GM12878 (cell line): Measurements from ENCODE around the gene B4GALNT2. TPM values are rescaled to one million over a fixed set of nuclear protein-coding genes. Genes with fewer than 3 reads are reported as not detected.

Source experiments
- ATAC-seq: fragments of 200-7000 bp; cut with Tn5 transposase; 3 replicates; pipeline ENCODE4 v1.9.1; 2020; ENCODE audit warnings: mild to moderate bottlenecking, moderate library complexity
- BruUV-seq: library from RNA; stranded (reverse); fragments of 400-500 nt; replicated peaks from 2 replicates; lab custom pipeline; 2021; lab: Mats Ljungman, UMichigan
- CTCF ChIA-PET: fragments of 300-600 bp; sonication (Branson Sonifier 250); formaldehyde crosslinking; extraction: SDS; loops from one replicate; lab custom pipeline; 2021; ENCODE audit warnings: inconsistent platforms; lab: Yijun Ruan, JAX
- POLR2A ChIA-PET: fragments of 350-600 bp; formaldehyde crosslinking; extraction: SDS; loops from one replicate; lab custom pipeline; 2021; ENCODE audit warnings: inconsistent platforms; lab: Charles Lee
- RAD21 ChIA-PET: fragments of 300-600 bp; sonication (Branson Sonifier 250); formaldehyde crosslinking; loops from one replicate; lab custom pipeline; 2023; ENCODE audit warnings: antibody characterized with exemption; ENCODE audit not compliant: unreplicated experiment; lab: Charles Lee
- SMC1A ChIA-PET: fragments of 300-600 bp; sonication (Branson Sonifier 250); formaldehyde crosslinking; loops from one replicate; lab custom pipeline; 2023; ENCODE audit not compliant: unreplicated experiment, uncharacterized antibody; lab: Charles Lee
- DNase-seq: peaks from one replicate; pipeline ENCODE4 v3.0.0-alpha.2; 2011; ENCODE audit warnings: low read depth, low spot score
- FAIRE-seq: peaks from 3 replicates; lab custom pipeline; 2011; peaks lifted over from hg19 to GRCh38; lab: Jason Lieb, UNC
- H2AFZ ChIP-seq: 2 replicates; pipeline ENCODE4 v1.6.0; 2011; ENCODE audit warnings: low read depth, low read length, control low read depth; ENCODE audit not compliant: control insufficient read depth
- H3K27ac ChIP-seq: 2 replicates; pipeline ENCODE4 v1.5.1; 2011; ENCODE audit warnings: control low read depth; ENCODE audit not compliant: control insufficient read depth, insufficient read depth
- H3K27me3 ChIP-seq, 2 experiments: replicated peaks in 1 of 2; 2 replicates each; pipeline versions ENCODE4 v1.6.0 to v1.6.1; 2011; ENCODE audit warnings: low read length in 1 of 2; ENCODE audit not compliant: control insufficient read depth in 2 of 2, insufficient read depth in 2 of 2
- H3K36me3 ChIP-seq, 2 experiments: 2 replicates each; pipeline ENCODE4 v1.5.1; 2011; ENCODE audit warnings: low read length in 1 of 2; ENCODE audit not compliant: control insufficient read depth in 2 of 2, insufficient read depth in 2 of 2
- H3K4me1 ChIP-seq: 2 replicates; pipeline ENCODE4 v1.6.1; 2011; ENCODE audit warnings: mild to moderate bottlenecking, low read length, moderate library complexity, mixed read lengths; ENCODE audit not compliant: control insufficient read depth, insufficient read depth
- H3K4me2 ChIP-seq: 2 replicates; pipeline ENCODE4 v1.6.0; 2011; ENCODE audit warnings: control low read depth; ENCODE audit not compliant: control insufficient read depth, insufficient read depth
- H3K4me3 ChIP-seq: fragments of 200-600 bp; sonication (generic); 2 replicates; pipeline ENCODE4 v1.5.1; 2016
- H3K79me2 ChIP-seq: 2 replicates; pipeline ENCODE4 v1.6.0; 2011; ENCODE audit warnings: low read length; ENCODE audit not compliant: control insufficient read depth, insufficient read depth
- H3K9ac ChIP-seq: 2 replicates; pipeline ENCODE4 v1.8.0; 2011; ENCODE audit warnings: low read length, control low read depth, mixed read lengths; ENCODE audit not compliant: control insufficient read depth, insufficient read depth
- H3K9me3 ChIP-seq: replicated peaks from 3 replicates; pipeline ENCODE4 v1.5.1; 2011; ENCODE audit warnings: mild to moderate bottlenecking, low read length; ENCODE audit not compliant: control insufficient read depth, insufficient read depth
- H4K20me1 ChIP-seq: 2 replicates; pipeline ENCODE4 v1.6.0; 2011; ENCODE audit not compliant: control insufficient read depth, insufficient read depth
- DPF2 ChIP-seq: fragments of 450-650 bp; IDR thresholded peaks from 2 replicates; pipeline ENCODE4 v1.6.1; 2017; ENCODE audit warnings: mild to moderate bottlenecking
- E2F8 ChIP-seq: fragments of 450-650 bp; IDR thresholded peaks from 2 replicates; pipeline ENCODE4 v1.6.1; 2018; ENCODE audit warnings: mild to moderate bottlenecking, low read depth, moderate library complexity; ENCODE audit not compliant: partially characterized antibody
- FOXM1 ChIP-seq: IDR thresholded peaks from 2 replicates; pipeline ENCODE4 v1.6.1; 2012; ENCODE audit warnings: low read depth, mild to moderate bottlenecking, inconsistent platforms, low read length, moderate library complexity
- KLF5 ChIP-seq: fragments of 450-650 bp; IDR thresholded peaks from 2 replicates; pipeline ENCODE4 v1.6.1; 2014; ENCODE audit warnings: mild to moderate bottlenecking; ENCODE audit not compliant: partially characterized antibody
- MEF2A ChIP-seq: IDR thresholded peaks from 2 replicates; pipeline ENCODE4 v1.6.1; 2011; ENCODE audit warnings: low read depth, mild to moderate bottlenecking, low read length, moderate library complexity; ENCODE audit not compliant: insufficient read depth
- NBN ChIP-seq: fragments of 450-650 bp; IDR thresholded peaks from 2 replicates; pipeline ENCODE4 v1.6.1; 2016
- POLR2AphosphoS2 ChIP-seq: IDR thresholded peaks from 2 replicates; pipeline ENCODE4 v1.6.1; 2011; ENCODE audit warnings: low read depth, mild to moderate bottlenecking, low read length, improper control_type of control experiment, moderate library complexity
- SMAD5 ChIP-seq: IDR thresholded peaks from 2 replicates; pipeline ENCODE4 v1.6.1; 2016; ENCODE audit warnings: antibody characterized with exemption, low read depth
- SUZ12 ChIP-seq: fragments of 200-600 bp; sonication (generic); IDR thresholded peaks from one replicate; pipeline ENCODE4 v1.6.1; 2018; ENCODE audit warnings: antibody characterized with exemption, mild to moderate bottlenecking; ENCODE audit not compliant: unreplicated experiment
- ZNF217 ChIP-seq: fragments of 450-650 bp; IDR thresholded peaks from 2 replicates; pipeline ENCODE4 v1.6.1; 2017; ENCODE audit warnings: antibody characterized with exemption, mild to moderate bottlenecking
- WGBS: methylation state at CpG from one replicate; pipeline ENCODE4 v1.1.6; 2016; ENCODE audit warnings: low lambda C conversion rate; ENCODE audit not compliant: insufficient replicate concordance, insufficient coverage; ENCODE audit errors: missing lambda C conversion rate; 5-methylcytosine and 5-hydroxymethylcytosine counted together
- in situ Hi-C: fragments of 300-500 bp; cut with MboI; formaldehyde crosslinking; loops from 9 replicates; pipeline ENCODE4 v1.14.3; 2018; ENCODE audit warnings: mixed read lengths
- intact Hi-C: fragments of 100-400 bp; cut with micrococcal nuclease; formaldehyde crosslinking; loops from one replicate; pipeline ENCODE4 v1.14.2; 2022; ENCODE audit not compliant: unreplicated experiment
- polyA plus RNA-seq, 11 experiments: library from polyadenylated mRNA; depleted of rRNA in 4 of 11; unstranded in 6 of 11; stranded (reverse) in 5 of 11; fragments of >200 nt; fragmentation: Nextera tagmentation in 4 of 11; fragmentation: Illumina TruSeq in 1 of 11; extraction: Ambion mirVana in 4 of 11; extraction: Trizol in 1 of 11; gene quantifications; 1 replicate in 1 of 11; 2 replicates in 10 of 11; pipeline versions ENCODE4 v1.2.1 to v1.2.3, GENCODE V29; 2011 to 2016; ENCODE audit warnings: inconsistent platforms in 2 of 11, missing spikeins in 2 of 11, low read depth in 1 of 11
- total RNA-seq, 4 experiments: library from RNA; depleted of rRNA in 3 of 4; stranded (reverse); fragments of >200 nt in 3 of 4; fragmentation: Illumina TruSeq in 1 of 4; extraction: Trizol in 1 of 4; gene quantifications; 2 replicates each; pipeline versions ENCODE4 v1.2.1 to v1.2.3, GENCODE V29; 2013 to 2021

Gene B4GALNT2
- total and polyA plus RNA-seq, 10 of the 15 experiments (the other 5 are each of a cell fraction or from before 2014, with no cell fraction given), result not detected

DNA sequence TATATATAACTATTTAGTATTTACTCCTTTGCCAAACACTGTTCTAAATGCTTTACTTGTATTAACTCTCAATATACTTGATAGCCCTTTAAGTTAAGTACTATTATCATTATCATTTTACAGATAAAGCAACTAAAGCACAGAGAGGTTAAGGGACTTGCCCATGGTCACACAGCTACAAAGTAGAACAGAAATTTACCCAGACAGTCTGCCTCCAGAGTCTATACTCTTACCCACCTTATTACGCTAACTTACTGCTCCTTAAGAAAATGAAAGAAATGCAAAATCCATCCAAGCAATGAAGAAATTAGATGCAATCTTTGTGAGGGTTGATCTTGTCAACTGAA lies 25.4 kb upstream of the B4GALNT2 start:
- Histone ChIP-seq H3K79me2 (no peaks in the 10 kb centered on the region), H3K27ac (no peak overlapping the region), H3K4me2 (no peak overlapping the region), H3K4me3 (no peak overlapping the region), H4K20me1 (no peaks in the 10 kb centered on the region), H3K9me3 (no peaks in the 10 kb centered on the region), H3K4me1 (no peaks in the 10 kb centered on the region), H3K36me3 (no peaks in the 10 kb centered on the region), H3K9ac (no peak overlapping the region), H3K27me3 (no peaks in the 10 kb centered on the region; a peak in 2 of 4 replicates), H2AFZ (no peak overlapping the region)
- in situ Hi-C loops (no loop called here), intact Hi-C loops (no loop called here)
- DNase-seq (no peak), FAIRE-seq (no peak), ATAC-seq (no peak)
- CTCF ChIA-PET, result no interaction called here
- 64% methylated on average over 1 of the region's 1 CpG for WGBS
- RAD21 ChIA-PET, result no interaction called here
- BruUV-seq, result no TSS peak
- POLR2A ChIA-PET, result no interaction called here
- TF ChIP-seq NBN (no peak), DPF2 (no peak)
- SMC1A ChIA-PET, result no interaction called here

DNA sequence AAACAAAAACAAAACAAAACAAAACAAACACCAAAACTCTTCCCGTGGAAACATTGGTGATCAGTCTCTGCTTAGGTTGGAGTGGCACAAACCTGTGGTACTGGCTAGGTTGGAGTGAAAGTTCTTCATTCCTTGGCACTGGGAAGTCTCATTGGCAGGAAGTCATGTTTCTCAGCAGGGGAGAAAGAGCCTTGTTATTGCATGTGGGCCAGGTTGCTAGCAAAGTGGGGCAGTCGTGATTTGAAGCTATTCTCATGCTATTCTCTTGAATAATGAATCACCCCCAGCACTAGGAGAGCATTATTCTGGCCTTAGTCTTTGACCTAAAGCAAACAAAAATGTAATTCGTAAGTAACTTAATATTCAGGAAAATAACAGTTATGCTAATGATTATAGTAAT lies 24.3 kb upstream of the B4GALNT2 start:
- ChIA-PET SMC1A (interaction anchor here (0.7 kb wide), 1 partner anchor 88 kb away, joined by 3 read pairs; no protein-coding TSS in a partner anchor), POLR2A (no interaction called here), CTCF (interaction anchor here (1.6 kb wide), 1 partner anchor 9 kb away, joined by 4 read pairs; no protein-coding TSS in a partner anchor), RAD21 (no interaction called here)
- intact Hi-C loops, result no loop called here
- ATAC-seq (no peak), FAIRE-seq (no peak), DNase-seq (no peak)
- no TSS peak for BruUV-seq
- H3K4me1 ChIP-seq, result no peaks in the 10 kb centered on the region
- no peak overlapping the region for H3K4me3 ChIP-seq
- in situ Hi-C loops, result no loop called here
- no peak overlapping the region for H2AFZ ChIP-seq
- H4K20me1 ChIP-seq, result no peaks in the 10 kb centered on the region
- WGBS, result 17% methylated on average over 3 of the region's 3 CpGs
- no peaks in the 10 kb centered on the region for H3K36me3 ChIP-seq
- no peak overlapping the region for H3K9ac ChIP-seq
- H3K79me2 ChIP-seq, result no peaks in the 10 kb centered on the region
- no peaks in the 10 kb centered on the region for H3K9me3 ChIP-seq
- no peaks in the 10 kb centered on the region; a peak in 2 of 4 replicates for H3K27me3 ChIP-seq
- no peak overlapping the region for H3K4me2 ChIP-seq
- TF ChIP-seq SUZ12 (no peak), E2F8 (no peak), ZNF217 (no peak), NBN (no peak), POLR2AphosphoS2 (no peak), MEF2A (no peak), KLF5 (no peak), SMAD5 (no peak), FOXM1 (no peak)
- no peak overlapping the region for H3K27ac ChIP-seq
